ENCODE results near the gene AP3M1. TPM values are rescaled to one million over a fixed set of nuclear protein-coding genes. Genes with fewer than 3 reads are reported as not detected.

AP3M1 gene
- total and polyA plus RNA-seq, 5 donors = 12.6 to 29.5 (median 27.1) TPM

- peak; percentile 35 to 53 for ATAC-seq
- H3K27me3 ChIP-seq (ENCODE audit: control insufficient read depth, insufficient read depth) = no peaks in the 10 kb centered on the region
- H3K4me3 ChIP-seq (ENCODE audit: low read length) = no peak overlapping the region
- DNase-seq = peak in 1 of 3 donors; percentile 52
- H3K9me3 ChIP-seq (ENCODE audit: control insufficient read depth, low read length) = no peaks in the 10 kb centered on the region
- intact Hi-C loops (cut with DNase I) = no loop called here
- no peaks in the 10 kb centered on the region for H3K4me1 ChIP-seq (ENCODE audit: control insufficient read depth, insufficient read depth, low read length)
- no peak overlapping the region for H3K27ac ChIP-seq (ENCODE audit: low read length)
- 66% methylated on average over 12 of the region's 12 CpGs for WGBS
Measured at GRCh38 chr10:74114041-74114448, 36.6 kb downstream of the AP3M1 start.

DNA sequence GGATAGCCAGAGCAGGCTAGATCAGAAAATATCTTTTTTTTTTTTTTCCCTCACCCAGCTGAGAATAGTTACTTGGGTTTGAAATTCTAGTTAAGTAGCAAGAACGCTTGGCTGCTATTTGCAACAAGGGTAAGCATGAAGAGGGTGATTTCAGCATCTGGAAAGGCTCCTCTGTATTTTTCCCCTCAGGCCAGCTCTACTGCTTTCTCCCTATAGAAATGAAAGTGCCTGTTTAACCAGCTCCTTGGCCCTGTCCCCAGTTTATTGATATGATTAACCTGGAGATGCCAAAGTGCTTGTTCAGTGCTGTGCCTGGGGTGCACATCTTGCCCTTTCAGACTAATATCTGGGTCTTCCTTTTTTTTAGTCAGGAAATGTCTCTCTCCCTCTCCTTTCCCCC is 37.1 kb downstream of the AP3M1 start:
- no peak overlapping the region for H3K27ac ChIP-seq (ENCODE audit: low read length)
- WGBS = 62% methylated on average over 1 of the region's 1 CpG
- intact Hi-C loops (cut with DNase I) = no loop called here
- no peaks in the 10 kb centered on the region for H3K27me3 ChIP-seq (ENCODE audit: control insufficient read depth, insufficient read depth)
- ATAC-seq (no peak), DNase-seq (no peak)
- no peaks in the 10 kb centered on the region for H3K9me3 ChIP-seq (ENCODE audit: control insufficient read depth, low read length)
- H3K4me1 ChIP-seq (ENCODE audit: control insufficient read depth, insufficient read depth, low read length) = no peaks in the 10 kb centered on the region
- no peak overlapping the region for H3K4me3 ChIP-seq (ENCODE audit: low read length)

DNA sequence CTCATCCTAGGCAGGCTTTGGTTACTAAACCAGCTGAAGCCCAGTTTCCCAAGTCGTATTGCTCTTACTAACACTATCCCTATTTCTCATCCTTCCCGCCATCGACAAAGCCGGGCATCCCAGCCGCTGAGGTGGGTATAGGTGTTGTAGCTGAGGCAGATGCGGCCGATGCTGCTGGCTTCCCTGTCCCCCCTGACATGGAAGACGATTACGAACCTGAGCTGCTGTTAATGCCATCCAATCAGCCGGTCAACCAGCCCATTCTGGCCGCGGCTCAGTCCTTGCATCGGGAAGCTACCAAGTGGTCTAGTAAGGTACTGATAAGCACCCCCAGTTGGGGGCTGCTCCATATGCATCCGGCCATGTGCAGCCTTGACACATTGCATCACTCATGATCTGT is 38.8 kb downstream of the AP3M1 start:
- no peaks in the 10 kb centered on the region for H3K9me3 ChIP-seq (ENCODE audit: control insufficient read depth, low read length)
- WGBS = 95% methylated on average over 14 of the region's 14 CpGs
- intact Hi-C loops (cut with DNase I) = no loop called here
- DNase-seq = no peak
- H3K27ac ChIP-seq (ENCODE audit: low read length) = no peak overlapping the region
- no peak overlapping the region for H3K4me3 ChIP-seq (ENCODE audit: low read length)
- no peaks in the 10 kb centered on the region for H3K27me3 ChIP-seq (ENCODE audit: control insufficient read depth, insufficient read depth)
- H3K4me1 ChIP-seq (ENCODE audit: control insufficient read depth, insufficient read depth, low read length) = no peaks in the 10 kb centered on the region
- ATAC-seq = peak in 1 of 2 donors; percentile 17

GRCh38 chr10:74110120-74110519 is 40.5 kb downstream of the AP3M1 start:
- Histone ChIP-seq H3K9me3 (ENCODE audit: control insufficient read depth, low read length) (no peaks in the 10 kb centered on the region), H3K27ac (ENCODE audit: low read length) (no peak overlapping the region), H3K4me3 (ENCODE audit: low read length) (no peak overlapping the region), H3K4me1 (ENCODE audit: control insufficient read depth, insufficient read depth, low read length) (no peaks in the 10 kb centered on the region), H3K27me3 (ENCODE audit: control insufficient read depth, insufficient read depth) (no peaks in the 10 kb centered on the region)
- intact Hi-C loops (cut with DNase I) = no loop called here
- 65% methylated on average over 1 of the region's 1 CpG for WGBS
- ATAC-seq = no peak
- DNase-seq = no peak

- ATAC-seq = no peak
- no peak for DNase-seq
- intact Hi-C loops (cut with DNase I) = no loop called here
Measured at GRCh38 chr10:74109452-74109851, 41.2 kb downstream of the AP3M1 start.

GRCh38 chr10:74107391-74107790 is 43.2 kb downstream of the AP3M1 start:
- Histone ChIP-seq H3K4me1 (ENCODE audit: control insufficient read depth, insufficient read depth, low read length) (no peaks in the 10 kb centered on the region), H3K27me3 (ENCODE audit: control insufficient read depth, insufficient read depth) (no peaks in the 10 kb centered on the region), H3K4me3 (ENCODE audit: low read length) (no peak overlapping the region), H3K27ac (ENCODE audit: low read length) (no peak overlapping the region), H3K9me3 (ENCODE audit: control insufficient read depth, low read length) (no peaks in the 10 kb centered on the region)
- ATAC-seq (no peak), DNase-seq (no peak)
- 59% methylated on average over 4 of the region's 4 CpGs for WGBS
- intact Hi-C loops (cut with DNase I) = no loop called here

More at GRCh38 chr10:74109452-74109851, 41.2 kb downstream of the AP3M1 start:
- no peaks in the 10 kb centered on the region for H3K27me3 ChIP-seq (ENCODE audit: control insufficient read depth, insufficient read depth)
- no peaks in the 10 kb centered on the region for H3K9me3 ChIP-seq (ENCODE audit: control insufficient read depth, low read length)
- H3K27ac ChIP-seq (ENCODE audit: low read length) = no peak overlapping the region
- no peaks in the 10 kb centered on the region for H3K4me1 ChIP-seq (ENCODE audit: control insufficient read depth, insufficient read depth, low read length)
- no peak overlapping the region for H3K4me3 ChIP-seq (ENCODE audit: low read length)

GRCh38 chr10:74104996-74105395 is 45.6 kb downstream of the AP3M1 start:
- Histone ChIP-seq H3K9me3 (ENCODE audit: control insufficient read depth, low read length) (no peaks in the 10 kb centered on the region), H3K4me1 (ENCODE audit: control insufficient read depth, insufficient read depth, low read length) (no peaks in the 10 kb centered on the region), H3K27ac (ENCODE audit: low read length) (no peak overlapping the region), H3K27me3 (ENCODE audit: control insufficient read depth, insufficient read depth) (no peaks in the 10 kb centered on the region), H3K4me3 (ENCODE audit: low read length) (no peak overlapping the region)
- ATAC-seq = no peak
- 81% methylated on average over 8 of the region's 8 CpGs for whole genome bisulfite sequencing
- intact Hi-C loops (cut with DNase I) = no loop called here
- DNase-seq = no peak

DNA sequence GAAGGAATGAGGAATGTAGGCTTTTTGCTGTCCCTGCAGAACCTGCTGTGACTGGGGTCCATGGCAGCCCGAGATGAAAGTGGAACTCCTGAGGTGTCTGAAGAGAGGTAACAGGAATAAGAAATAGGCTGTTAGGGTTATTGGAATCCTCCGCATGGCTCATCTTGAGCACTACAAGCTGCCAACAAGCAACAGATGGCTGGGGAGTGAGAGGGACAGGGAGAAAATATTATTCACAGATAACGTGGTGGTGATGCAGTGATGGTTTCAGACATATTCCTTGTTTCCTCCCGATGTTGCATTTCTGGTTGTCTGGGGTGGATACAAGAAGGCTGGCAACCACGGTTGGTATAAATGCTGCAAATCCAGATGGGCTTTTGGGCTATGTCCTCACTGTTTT is 46.1 kb downstream of the AP3M1 start:
- no peak overlapping the region for H3K27ac ChIP-seq (ENCODE audit: low read length)
- 78% methylated on average over 5 of the region's 5 CpGs for WGBS
- H3K4me3 ChIP-seq (ENCODE audit: low read length) = no peak overlapping the region
- DNase-seq (no peak), ATAC-seq (no peak)
- no peaks in the 10 kb centered on the region for H3K27me3 ChIP-seq (ENCODE audit: control insufficient read depth, insufficient read depth)
- no peaks in the 10 kb centered on the region for H3K9me3 ChIP-seq (ENCODE audit: control insufficient read depth, low read length)
- intact Hi-C loops (cut with DNase I) = no loop called here
- H3K4me1 ChIP-seq (ENCODE audit: control insufficient read depth, insufficient read depth, low read length) = no peaks in the 10 kb centered on the region

DNA sequence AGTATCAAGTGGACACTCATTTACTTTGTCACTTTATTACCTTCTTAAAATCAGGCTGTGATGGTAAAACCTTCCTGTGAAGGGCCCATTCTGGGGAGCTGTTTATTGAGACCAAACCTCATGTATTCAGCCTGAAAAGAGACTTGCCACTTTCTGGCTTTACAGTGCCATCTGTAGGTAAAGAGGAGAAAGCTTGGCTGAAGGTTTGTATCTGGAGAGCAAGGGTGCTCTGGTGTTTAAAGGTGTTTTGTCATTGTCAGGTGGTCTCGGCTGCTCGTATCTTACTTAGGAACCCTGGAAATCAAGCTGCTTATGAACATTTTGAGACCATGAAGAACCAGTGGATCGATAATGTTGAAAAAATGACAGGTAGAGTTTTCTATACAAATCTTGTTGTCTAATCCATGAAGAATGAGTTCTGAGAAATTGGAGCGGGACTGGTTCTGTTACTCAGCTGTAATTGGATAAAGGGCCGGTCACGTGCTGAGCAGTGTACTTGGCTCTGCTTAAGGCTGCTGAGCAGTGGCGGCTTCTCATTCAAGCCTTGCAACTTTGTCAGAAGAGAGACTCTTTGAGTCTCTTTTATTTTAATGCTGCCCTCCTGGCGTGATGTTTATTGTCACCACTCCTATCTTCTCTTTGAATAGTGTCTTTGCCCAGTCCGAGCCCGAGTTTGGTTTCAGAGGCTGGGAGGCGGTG is 46.9 kb downstream of the AP3M1 start:
- WGBS = 75% methylated on average over 11 of the region's 11 CpGs
- no peak overlapping the region for H3K27ac ChIP-seq (ENCODE audit: low read length)
- no peak for DNase-seq
- ATAC-seq = peak in 1 of 2 donors; percentile 31
- no peaks in the 10 kb centered on the region for H3K9me3 ChIP-seq (ENCODE audit: control insufficient read depth, low read length)
- no peaks in the 10 kb centered on the region for H3K27me3 ChIP-seq (ENCODE audit: control insufficient read depth, insufficient read depth)
- no peaks in the 10 kb centered on the region for H3K4me1 ChIP-seq (ENCODE audit: control insufficient read depth, insufficient read depth, low read length)
- no peak overlapping the region for H3K4me3 ChIP-seq (ENCODE audit: low read length)
- intact Hi-C loops (cut with DNase I) = no loop called here

DNA sequence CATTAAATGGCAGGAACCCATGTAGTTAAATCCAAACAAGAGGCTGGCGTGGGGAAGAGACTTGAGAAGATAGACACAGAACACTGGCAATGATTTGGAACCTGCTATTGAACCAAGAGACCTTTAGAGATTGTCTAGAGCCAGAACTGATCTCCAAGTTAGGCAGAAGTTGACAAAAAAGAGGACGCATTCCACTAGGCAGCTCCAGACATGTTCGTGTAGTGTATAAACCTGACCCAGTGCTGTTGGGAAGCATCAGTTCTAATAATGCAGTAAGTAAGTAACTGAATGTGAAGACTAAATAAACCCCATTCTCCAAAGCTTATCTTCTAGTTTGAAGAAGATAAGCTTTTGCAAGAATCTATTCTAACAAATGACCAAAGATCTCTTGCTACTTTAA is 50.8 kb downstream of the AP3M1 start:
- H3K27ac ChIP-seq (ENCODE audit: low read length) = no peak overlapping the region
- no peaks in the 10 kb centered on the region for H3K9me3 ChIP-seq (ENCODE audit: control insufficient read depth, low read length)
- 94% methylated on average over 3 of the region's 3 CpGs for WGBS
- DNase-seq (no peak), ATAC-seq (no peak)
- H3K27me3 ChIP-seq (ENCODE audit: control insufficient read depth, insufficient read depth) = no peaks in the 10 kb centered on the region
- no peaks in the 10 kb centered on the region for H3K4me1 ChIP-seq (ENCODE audit: control insufficient read depth, insufficient read depth, low read length)
- intact Hi-C loops (cut with DNase I) = no loop called here
- H3K4me3 ChIP-seq (ENCODE audit: low read length) = no peak overlapping the region

- DNase-seq (no peak), ATAC-seq (no peak)
- H3K4me3 ChIP-seq (ENCODE audit: low read length) = no peak overlapping the region
- intact Hi-C loops (cut with DNase I) = no loop called here
- no peaks in the 10 kb centered on the region for H3K4me1 ChIP-seq (ENCODE audit: control insufficient read depth, insufficient read depth, low read length)
- H3K27me3 ChIP-seq (ENCODE audit: control insufficient read depth, insufficient read depth) = no peaks in the 10 kb centered on the region
- H3K9me3 ChIP-seq (ENCODE audit: control insufficient read depth, low read length) = no peaks in the 10 kb centered on the region
- H3K27ac ChIP-seq (ENCODE audit: low read length) = no peak overlapping the region
- WGBS = 92% methylated on average over 3 of the region's 3 CpGs
Measured at GRCh38 chr10:74099420-74099819, 51.2 kb downstream of the AP3M1 start.

DNA sequence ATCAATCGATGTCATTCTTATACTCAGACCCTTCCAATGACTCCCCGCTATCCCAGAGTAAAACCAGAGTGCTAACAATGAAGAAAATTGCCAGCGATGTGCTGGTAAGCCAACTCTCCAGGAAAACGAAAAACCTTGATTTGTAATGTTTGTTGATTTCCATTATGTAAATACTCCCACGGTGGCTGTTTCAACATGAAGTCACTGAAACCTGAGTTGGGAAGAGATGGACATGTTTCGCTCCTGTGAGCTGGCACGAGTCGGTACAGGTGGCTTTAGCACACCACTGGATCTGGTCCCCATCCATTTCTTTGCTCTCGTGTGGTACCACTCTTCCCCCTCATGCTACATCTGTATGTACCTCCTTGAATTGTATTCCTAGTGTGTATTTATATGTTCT is 52.9 kb downstream of the AP3M1 start:
- Histone ChIP-seq H3K4me3 (ENCODE audit: low read length) (no peak overlapping the region), H3K4me1 (ENCODE audit: control insufficient read depth, insufficient read depth, low read length) (no peaks in the 10 kb centered on the region), H3K9me3 (ENCODE audit: control insufficient read depth, low read length) (no peaks in the 10 kb centered on the region), H3K27ac (ENCODE audit: low read length) (no peak overlapping the region), H3K27me3 (ENCODE audit: control insufficient read depth, insufficient read depth) (no peaks in the 10 kb centered on the region)
- intact Hi-C loops (cut with DNase I) = no loop called here
- ATAC-seq (no peak), DNase-seq (no peak)
- 91% methylated on average over 9 of the region's 9 CpGs for WGBS
